GM18907 (cell line): ENCODE data around the gene ZNF154.
A peak's percentile ranks its signal among the peaks of the same experiment; 100 is the strongest.
"Not testable (repeated sequence)": the region's sequence is repeated elsewhere in the genome, so short reads cannot be mapped to it uniquely, and the experiment has no call there.

ENCODE experiments used
- ATAC-seq: cut with Tn5 transposase; IDR thresholded peaks from one replicate; pipeline ENCODE4 v1.9.1; 2021; ENCODE audit warnings: mild to moderate bottlenecking, moderate library complexity; ENCODE audit not compliant: unreplicated experiment

ZNF154 gene

GRCh38 chr19:57708641-57709361 lies at the start of gene ZNF154:
Gene ZNF154, minus strand, starts transcription at chr19:57709204. Its CDS starts 233 bp downstream, at chr19:57708971.
- no peak for ATAC-seq

- no peak for ATAC-seq
These were observed 48.9 kb upstream of the ZNF154 start for GRCh38 chr19:57757941-57758340.

- ATAC-seq = no peak
These were observed 46.0 kb upstream of the ZNF154 start for GRCh38 chr19:57755031-57755430.

- ATAC-seq = no peak
These were observed 45.2 kb upstream of the ZNF154 start for GRCh38 chr19:57754091-57754673.

- ATAC-seq = no peak
These were observed 39.0 kb upstream of the ZNF154 start for GRCh38 chr19:57748029-57748428.

- no peak for ATAC-seq
These were observed 38.4 kb upstream of the ZNF154 start for GRCh38 chr19:57747472-57747807.

- peak; percentile 96 for ATAC-seq
These were observed 37.8 kb upstream of the ZNF154 start, which contains the start of gene ZNF776 for GRCh38 chr19:57746580-57747471. Gene ZNF776, plus strand, starts transcription at chr19:57746815. Its CDS starts 244 bp downstream, at chr19:57747059.

- not testable (repeated sequence) for ATAC-seq
These were observed 29.8 kb upstream of the ZNF154 start for GRCh38 chr19:57738770-57739169.

- ATAC-seq = not testable (repeated sequence)
These were observed 29.3 kb upstream of the ZNF154 start for GRCh38 chr19:57738320-57738719.

GRCh38 chr19:57720878-57721277 lies 11.9 kb upstream of the ZNF154 start:
- ATAC-seq = no peak

GRCh38 chr19:57719901-57720519 lies 11.0 kb upstream of the ZNF154 start:
- no peak for ATAC-seq

- ATAC-seq = no peak
These were observed 10.4 kb upstream of the ZNF154 start for GRCh38 chr19:57719424-57719823.

GRCh38 chr19:57712222-57712621 lies 3.2 kb upstream of the ZNF154 start:
- ATAC-seq = no peak

GRCh38 chr19:57709616-57710015 lies 612 bp upstream of the ZNF154 start:
- ATAC-seq = no peak

- ATAC-seq = no peak
These were observed 2.7 kb downstream of the ZNF154 start for GRCh38 chr19:57706346-57706745.

- ATAC-seq = no peak
These were observed 7.4 kb downstream of the ZNF154 start for GRCh38 chr19:57701625-57702024.

GRCh38 chr19:57689750-57690149 lies 19.3 kb downstream of the ZNF154 start:
- no peak for ATAC-seq

- ATAC-seq = no peak
These were observed 20.8 kb downstream of the ZNF154 start for GRCh38 chr19:57688011-57688763.

- ATAC-seq = no peak
These were observed 21.5 kb downstream of the ZNF154 start for GRCh38 chr19:57687363-57688010.

GRCh38 chr19:57686727-57687126 lies 22.3 kb downstream of the ZNF154 start:
- ATAC-seq = no peak
